GM19043 (cell line): ENCODE results near the gene CSNK1D.
"Not testable (repeated sequence)": the region's sequence is repeated elsewhere in the genome, so short reads cannot be mapped to it uniquely, and the experiment has no call there.

ENCODE experiments used
- ATAC-seq: cut with Tn5 transposase; IDR thresholded peaks from one replicate; pipeline ENCODE4 v1.9.1; 2021; ENCODE audit warnings: low read depth; ENCODE audit not compliant: unreplicated experiment

CSNK1D gene

DNA sequence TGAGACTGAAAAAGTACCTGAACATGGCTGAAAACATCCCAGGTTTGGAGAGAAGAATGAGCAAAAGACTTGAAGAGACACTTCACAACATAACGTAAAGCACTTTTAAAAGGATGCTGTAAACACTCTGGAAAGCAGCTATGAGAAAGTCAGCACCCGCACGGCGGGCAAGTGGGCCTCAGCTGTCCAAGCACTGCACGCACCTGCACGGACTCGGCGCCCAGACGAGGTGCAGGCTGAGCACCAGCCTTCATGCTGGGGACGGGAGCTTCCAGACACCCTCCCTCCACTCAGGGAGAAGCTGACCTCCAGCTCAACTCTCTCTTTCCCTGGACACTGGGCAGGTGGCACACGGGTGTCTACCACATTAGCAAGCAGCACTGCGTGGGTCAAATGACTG, 74.0 kb downstream of the CSNK1D start:
- ATAC-seq: no peak

DNA sequence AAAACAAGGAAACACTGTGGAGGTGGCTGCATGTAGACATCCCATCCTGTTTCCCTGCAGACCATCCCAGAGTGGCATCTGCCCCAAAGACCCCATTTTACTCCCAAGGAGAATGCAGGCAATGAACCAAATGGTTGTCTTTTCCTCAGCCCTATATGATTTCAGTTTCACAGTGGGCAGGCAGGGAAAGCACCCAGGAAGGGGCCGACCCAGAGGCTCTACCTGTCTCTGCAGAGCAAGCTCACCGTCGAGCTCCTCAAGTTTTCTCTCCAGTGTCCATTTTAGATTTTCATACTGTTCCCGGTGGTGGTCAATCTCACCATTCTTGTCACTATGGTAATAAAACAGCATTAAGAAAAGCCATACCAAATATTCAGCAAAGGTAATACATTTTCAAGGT, 75.4 kb downstream of the CSNK1D start:
- ATAC-seq: no peak

DNA sequence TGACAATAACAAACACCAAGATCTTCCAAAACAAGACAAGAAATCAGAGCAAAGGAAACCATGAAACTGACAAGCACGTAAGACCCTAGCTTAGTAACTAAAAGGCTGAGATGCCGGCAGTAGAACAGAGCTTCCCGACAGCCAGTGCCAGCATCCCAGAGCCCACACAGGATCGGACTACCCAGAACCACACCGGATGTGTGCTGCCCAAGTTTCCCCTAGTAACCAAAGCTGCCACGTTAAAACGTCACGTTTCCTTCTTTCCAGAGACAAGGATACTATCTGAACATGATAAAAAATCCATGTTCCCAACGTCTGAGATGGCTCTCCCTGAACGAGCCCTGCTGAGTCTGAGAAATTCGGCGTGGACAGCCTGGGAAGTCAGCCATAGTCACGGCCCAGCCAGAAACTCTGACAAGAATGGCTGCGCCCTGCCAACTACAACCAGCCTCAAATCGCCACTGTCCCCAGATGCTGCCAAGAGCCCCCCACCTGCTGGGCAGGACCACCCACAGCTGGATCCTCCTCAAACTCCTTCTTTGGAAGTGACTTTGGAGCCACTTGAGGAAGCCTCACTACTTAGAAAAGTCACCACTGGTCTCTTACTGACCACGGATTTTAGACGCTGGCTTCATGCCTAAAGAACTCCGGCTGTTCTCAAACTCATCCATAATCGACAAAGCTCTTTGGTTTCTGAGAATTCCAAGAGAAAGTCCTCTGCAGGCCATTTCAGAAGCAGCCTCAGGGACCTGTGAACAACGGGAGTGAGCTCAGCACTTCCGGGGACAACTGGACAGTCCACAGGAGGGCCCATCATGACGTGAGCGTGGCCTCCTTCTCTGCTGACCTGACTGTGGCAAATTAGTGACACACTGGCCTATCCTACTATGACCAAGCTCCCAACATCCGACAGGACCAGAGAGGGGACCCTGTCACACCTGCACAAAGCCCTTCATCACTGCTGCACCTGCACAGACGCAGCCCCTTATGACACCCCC, 77.5 kb downstream of the CSNK1D start:
- ATAC-seq: no peak

DNA sequence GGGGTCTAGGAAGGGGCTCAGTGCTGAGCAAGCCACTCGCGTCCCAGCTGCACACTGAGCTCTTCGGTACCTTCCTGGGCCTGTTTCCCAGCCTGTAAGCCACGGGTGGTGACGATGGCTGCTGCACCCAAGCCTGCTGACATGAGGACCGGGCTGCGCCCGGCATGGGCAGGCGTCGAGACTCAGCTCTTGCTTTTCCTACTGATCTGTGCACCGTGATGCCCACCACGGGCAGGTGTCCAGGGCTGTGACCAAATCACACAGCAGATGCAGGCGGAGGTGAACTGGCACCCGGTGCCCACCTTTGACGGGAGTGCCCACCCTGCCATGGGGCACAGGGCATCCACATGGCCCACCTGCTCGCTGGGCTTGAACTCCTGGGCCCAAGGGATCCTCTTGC, 78.7 kb downstream of the CSNK1D start:
- ATAC-seq: no peak

DNA sequence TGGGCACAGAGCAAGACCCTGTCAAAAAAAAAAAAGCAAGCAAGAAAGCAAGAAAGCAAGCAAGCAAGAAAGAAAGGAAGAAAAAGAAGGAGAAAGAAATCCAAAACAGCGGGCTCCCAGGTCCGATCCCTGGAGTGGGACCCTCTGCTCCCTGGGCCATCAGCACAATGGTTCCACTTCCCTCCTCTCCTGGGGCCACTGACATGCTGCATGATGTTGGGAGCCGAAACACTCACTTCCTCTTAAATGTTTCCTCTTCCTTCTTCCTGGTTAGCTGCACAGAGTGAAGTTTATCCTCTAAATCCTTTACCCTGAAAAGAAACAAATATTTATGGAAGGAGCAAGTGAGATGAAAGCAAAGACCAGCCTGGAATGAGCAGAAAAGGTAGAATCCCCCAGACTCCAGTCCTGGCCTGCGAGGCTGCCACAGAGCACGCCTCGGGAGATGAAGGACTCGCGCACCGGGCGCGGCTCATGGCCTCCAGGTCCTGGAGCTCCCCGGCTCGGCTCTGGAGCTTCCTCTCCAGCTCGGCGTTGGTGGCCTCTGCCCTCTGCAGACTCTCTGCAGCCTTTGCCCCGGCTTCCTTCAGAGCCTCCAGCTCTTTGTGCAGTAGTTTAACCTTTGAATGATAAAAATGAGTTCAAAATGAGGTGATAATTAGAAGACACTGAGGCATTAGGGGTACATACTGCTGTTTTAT, 79.8 kb downstream of the CSNK1D start:
- no peak for ATAC-seq

DNA sequence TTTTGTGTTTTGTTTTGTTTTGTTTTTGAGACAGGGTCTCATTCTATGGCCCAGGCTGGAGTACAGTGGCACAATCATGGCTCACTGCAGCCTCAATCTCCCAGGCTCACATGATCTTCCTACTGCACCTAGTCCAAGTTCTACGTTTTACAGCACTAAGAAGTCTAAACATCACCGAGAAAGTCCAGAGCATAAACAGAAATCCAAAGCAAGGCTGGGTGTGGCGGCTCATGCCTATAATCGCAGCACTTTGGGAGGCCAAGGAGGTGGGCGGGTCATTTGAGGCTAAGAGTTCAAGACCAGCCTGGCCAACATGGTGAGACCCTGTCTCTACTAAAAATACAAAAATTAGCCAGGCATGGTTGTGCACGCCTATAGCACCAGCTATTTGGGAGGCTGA, 80.5 kb downstream of the CSNK1D start:
- ATAC-seq: not testable (repeated sequence)
